HCT116 (cell line): ENCODE data around the gene RPGRIP1. TPM values are rescaled to one million over a fixed set of nuclear protein-coding genes. Genes with fewer than 3 reads are reported as not detected.

Experiments used
- total RNA-seq: library from RNA; stranded (reverse); gene quantifications from one replicate; pipeline ENCODE4 v1.2.1, GENCODE V29; 2021; ENCODE audit not compliant: unreplicated experiment

Gene RPGRIP1
- total RNA-seq, 1 experiment from 2014 or later = not detected

Other genes with a start within 250 kb of the RPGRIP1 start
- not detected for gene TPPP2, start 249.9 kb upstream of the RPGRIP1 start, total RNA-seq
- gene RNASE13, start 245.3 kb upstream of the RPGRIP1 start, total RNA-seq = 0.15 TPM
- not detected for gene RNASE7, start 237.7 kb upstream of the RPGRIP1 start, total RNA-seq
- not detected for gene RNASE8, start 222.3 kb upstream of the RPGRIP1 start, total RNA-seq
- 6.3 TPM for gene ARHGEF40, start 209.8 kb upstream of the RPGRIP1 start, total RNA-seq
- gene ZNF219, start 181.4 kb upstream of the RPGRIP1 start, total RNA-seq = 16.6 TPM
- gene TMEM253, start 179.0 kb upstream of the RPGRIP1 start, total RNA-seq = 0.59 TPM
- gene OR5AU1, start 124.0 kb upstream of the RPGRIP1 start, total RNA-seq = not detected
- 843 TPM for gene HNRNPC, start 10.6 kb upstream of the RPGRIP1 start, total RNA-seq
- 154 TPM for gene SUPT16H, start 103.9 kb downstream of the RPGRIP1 start, total RNA-seq
- gene CHD8, start 176.0 kb downstream of the RPGRIP1 start, total RNA-seq = 46.8 TPM
- 24.3 TPM for gene RAB2B, start 196.9 kb downstream of the RPGRIP1 start, total RNA-seq
- gene TOX4, start 197.1 kb downstream of the RPGRIP1 start, total RNA-seq = 58.5 TPM
- gene METTL3, start 231.3 kb downstream of the RPGRIP1 start, total RNA-seq = 62.3 TPM
- 0.47 TPM for gene SALL2, start 246.3 kb downstream of the RPGRIP1 start, total RNA-seq